Measurements from ENCODE around the gene CEP41.

CEP41 gene

DNA sequence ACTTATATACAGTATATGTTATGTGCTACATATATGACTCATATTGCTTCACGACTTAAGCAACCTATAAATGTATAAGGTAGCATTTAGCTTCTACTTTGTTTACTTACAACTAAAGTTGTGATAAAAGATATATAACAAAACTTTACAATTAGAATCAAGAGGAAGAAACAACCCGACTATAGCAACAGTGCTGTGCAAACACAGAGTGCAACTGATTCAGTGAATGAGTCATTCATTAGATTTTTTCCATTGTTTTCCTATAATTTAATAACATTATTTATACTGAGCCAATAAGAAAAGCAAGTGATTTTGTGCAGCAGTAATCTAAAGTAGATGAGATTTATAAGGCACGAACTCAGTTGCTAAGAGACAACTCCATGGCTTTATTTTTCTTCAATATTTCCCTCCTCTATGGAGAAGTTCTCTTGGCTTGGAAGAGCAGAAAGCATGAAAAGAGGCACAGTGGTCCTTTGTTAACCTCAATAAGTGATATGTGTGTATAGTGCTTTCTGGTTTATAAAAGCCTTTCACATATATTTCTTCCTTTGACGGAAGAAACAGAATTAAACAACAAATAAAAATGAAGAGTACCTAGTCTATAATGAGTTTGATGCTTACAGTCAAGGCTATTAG lies 19.8 kb downstream of the CEP41 start:
- ATAC-seq (replicated peaks) (no peak), DNase-seq (no peak)
- Mint-ChIP-seq H3K4me3 (no peak overlapping the region), H3K4me1 (peaks cover 0 to 3% of the 10 kb centered on the region in 2 donors), H3K27me3 (no peaks in the 10 kb centered on the region), H3K27ac (no peak overlapping the region), H3K9me3 (no peaks in the 10 kb centered on the region), H3K36me3 (peaks cover 2 to 19% of the 10 kb centered on the region in 2 donors)

DNA sequence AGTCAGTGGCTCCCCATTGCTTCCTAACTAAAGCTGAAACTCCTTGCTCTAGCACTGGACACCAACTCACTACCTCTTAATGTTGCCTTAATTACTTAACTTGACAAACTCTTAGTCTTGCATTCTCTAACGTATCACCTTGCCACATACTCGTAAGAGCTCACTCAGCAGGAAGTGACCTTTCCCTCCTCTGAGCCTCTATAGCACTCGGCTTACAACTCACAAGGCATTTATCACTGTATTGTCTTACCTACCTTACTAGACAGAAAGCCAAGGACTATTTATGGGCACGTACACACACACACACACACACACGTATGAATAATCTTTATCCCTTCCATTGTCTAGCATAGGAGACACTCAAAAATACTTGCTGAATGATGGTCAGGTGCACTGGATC lies 21.2 kb downstream of the CEP41 start:
- ATAC-seq (replicated peaks), result no peak
- no peak for DNase-seq
- no peaks in the 10 kb centered on the region for H3K27me3 Mint-ChIP-seq
- peaks cover 3 to 6% of the 10 kb centered on the region in 2 donors for H3K4me1 Mint-ChIP-seq
- no peaks in the 10 kb centered on the region for H3K9me3 Mint-ChIP-seq
- H3K27ac Mint-ChIP-seq, result no peak overlapping the region
- H3K36me3 Mint-ChIP-seq, result peaks cover 10 to 15% of the 10 kb centered on the region in 2 donors
- no peak overlapping the region for H3K4me3 Mint-ChIP-seq

DNA sequence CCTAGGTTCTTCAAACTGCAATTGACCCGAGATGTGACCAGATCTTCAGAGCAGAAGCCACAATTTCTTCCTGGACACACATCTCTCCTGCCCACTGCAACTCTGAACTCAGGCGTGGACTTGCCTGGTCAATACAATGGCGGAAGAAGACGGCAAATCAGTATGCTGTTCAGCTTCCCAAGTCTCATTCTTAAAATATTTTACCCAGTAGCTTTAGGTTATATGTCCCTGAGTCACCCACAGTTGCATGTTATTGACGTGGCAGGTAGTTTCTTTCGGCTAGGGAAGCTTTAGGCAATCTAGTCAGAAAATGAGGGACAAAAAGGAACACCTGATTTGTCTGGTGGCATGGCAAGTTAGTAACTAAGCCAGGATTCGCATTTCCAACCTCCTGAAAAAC lies 22.5 kb downstream of the CEP41 start:
- no peak overlapping the region for H3K27ac Mint-ChIP-seq
- H3K4me1 Mint-ChIP-seq, result peaks cover 3 to 6% of the 10 kb centered on the region in 2 donors
- no peaks in the 10 kb centered on the region for H3K9me3 Mint-ChIP-seq
- peaks cover 10 to 15% of the 10 kb centered on the region in 2 donors for H3K36me3 Mint-ChIP-seq
- no peak overlapping the region for H3K4me3 Mint-ChIP-seq
- DNase-seq (no peak), ATAC-seq (replicated peaks) (no peak)
- H3K27me3 Mint-ChIP-seq, result no peaks in the 10 kb centered on the region

DNA sequence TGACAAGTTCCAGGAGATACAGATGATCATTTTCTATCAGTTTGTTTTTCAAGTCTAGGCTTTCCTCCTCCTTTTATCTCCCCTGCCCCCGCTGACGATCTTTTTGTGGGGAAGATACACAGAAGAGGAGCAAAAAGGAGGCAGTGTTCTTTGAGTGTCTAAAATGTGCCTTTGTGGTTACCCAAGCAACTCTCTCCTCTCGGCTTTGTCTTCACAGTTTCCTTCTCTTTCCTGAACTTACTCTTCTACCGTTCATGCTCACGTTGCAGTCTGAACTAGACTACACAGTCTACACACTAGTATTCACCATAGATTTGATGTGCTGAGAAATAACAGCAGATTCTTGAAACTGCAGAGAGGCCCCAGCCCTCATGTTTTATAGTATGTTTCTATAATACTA lies 23.6 kb downstream of the CEP41 start:
- Mint-ChIP-seq H3K4me1 (peaks cover 3 to 6% of the 10 kb centered on the region in 2 donors), H3K27ac (no peak overlapping the region), H3K36me3 (peaks cover 10 to 15% of the 10 kb centered on the region in 2 donors), H3K27me3 (no peaks in the 10 kb centered on the region), H3K9me3 (no peaks in the 10 kb centered on the region), H3K4me3 (no peak overlapping the region)
- ATAC-seq (replicated peaks) (no peak), DNase-seq (no peak)

DNA sequence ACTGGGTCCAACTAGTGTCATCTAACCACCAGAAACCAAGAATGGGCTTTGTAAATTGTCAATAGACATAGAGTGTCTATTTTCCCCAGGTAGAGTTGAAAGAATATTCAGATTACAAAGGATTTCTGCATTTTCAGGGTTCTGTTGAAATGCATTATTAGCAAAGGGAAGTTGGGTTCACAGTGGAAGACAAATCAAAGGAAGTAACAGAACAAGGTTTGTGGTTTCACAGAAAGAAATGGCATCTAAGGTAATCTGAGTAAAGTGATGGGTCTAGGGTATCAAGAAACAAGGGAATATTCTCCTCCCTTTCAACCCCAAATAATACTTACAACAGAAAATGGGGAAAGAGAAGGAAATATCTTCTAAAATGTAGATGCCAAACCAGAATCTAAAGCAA lies 25.8 kb downstream of the CEP41 start:
- Mint-ChIP-seq H3K36me3 (peaks cover 8 to 13% of the 10 kb centered on the region in 2 donors), H3K27ac (no peak overlapping the region), H3K4me1 (peaks cover 3 to 6% of the 10 kb centered on the region in 2 donors), H3K27me3 (no peaks in the 10 kb centered on the region), H3K4me3 (no peak overlapping the region), H3K9me3 (no peaks in the 10 kb centered on the region)
- ATAC-seq (replicated peaks) (no peak), DNase-seq (no peak)

GRCh38 chr7:130413201-130413600 lies 27.6 kb downstream of the CEP41 start:
- DNase-seq (no peak), ATAC-seq (replicated peaks) (no peak)
- peaks cover 3 to 6% of the 10 kb centered on the region in 2 donors for H3K4me1 Mint-ChIP-seq
- no peak overlapping the region for H3K4me3 Mint-ChIP-seq
- H3K9me3 Mint-ChIP-seq, result no peaks in the 10 kb centered on the region
- H3K27me3 Mint-ChIP-seq, result no peaks in the 10 kb centered on the region
- H3K27ac Mint-ChIP-seq, result no peak overlapping the region
- H3K36me3 Mint-ChIP-seq, result peaks cover 9 to 12% of the 10 kb centered on the region in 2 donors

DNA sequence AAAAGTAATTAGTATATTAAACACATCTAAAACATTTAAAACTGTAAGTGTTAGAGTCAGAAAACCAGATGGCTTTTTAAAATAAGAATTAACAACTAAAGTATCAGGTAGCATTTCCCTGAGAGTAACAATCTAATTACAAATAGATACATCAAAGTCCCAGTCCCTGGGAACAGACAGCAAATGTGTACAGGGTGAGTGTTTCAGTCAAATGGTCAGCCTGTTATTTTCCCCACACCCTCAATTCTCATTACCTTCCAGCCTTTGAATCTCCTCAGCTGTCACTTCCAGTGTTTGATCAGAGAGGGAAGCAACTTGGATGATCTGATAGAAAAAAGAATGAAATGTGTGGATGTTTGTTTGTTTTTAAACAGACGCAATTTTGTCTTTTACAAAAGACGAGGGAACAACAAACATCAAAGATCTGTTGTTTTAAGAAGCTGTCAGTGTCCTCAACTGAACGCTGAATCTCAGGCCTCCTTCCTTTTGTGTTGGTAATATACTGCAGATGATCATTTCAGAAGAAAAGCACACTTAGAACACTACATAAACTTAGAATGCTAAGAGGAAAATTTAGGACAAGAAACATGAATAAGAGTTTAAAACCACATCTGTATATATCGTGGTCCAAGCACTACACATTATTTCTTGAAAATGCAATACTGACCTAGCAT lies 29.8 kb downstream of the CEP41 start:
- Mint-ChIP-seq H3K9me3 (no peaks in the 10 kb centered on the region), H3K27me3 (no peaks in the 10 kb centered on the region), H3K36me3 (peaks cover 8 to 9% of the 10 kb centered on the region in 2 donors), H3K27ac (no peak overlapping the region), H3K4me3 (no peak overlapping the region), H3K4me1 (peaks cover 0 to 6% of the 10 kb centered on the region in 2 donors)
- ATAC-seq (replicated peaks) (no peak), DNase-seq (no peak)

GRCh38 chr7:130409712-130410072 lies 31.1 kb downstream of the CEP41 start:
- Mint-ChIP-seq H3K4me3 (no peak overlapping the region), H3K36me3 (peaks cover 2 to 8% of the 10 kb centered on the region in 2 donors), H3K27ac (no peak overlapping the region), H3K9me3 (no peaks in the 10 kb centered on the region), H3K4me1 (peaks cover 0 to under 1% of the 10 kb centered on the region in 2 donors), H3K27me3 (no peaks in the 10 kb centered on the region)
- DNase-seq, result no peak
- no peak for ATAC-seq (replicated peaks)

GRCh38 chr7:130409067-130409711 lies 31.6 kb downstream of the CEP41 start:
- no peaks in the 10 kb centered on the region for H3K4me1 Mint-ChIP-seq
- no peaks in the 10 kb centered on the region for H3K9me3 Mint-ChIP-seq
- peaks cover 2 to 8% of the 10 kb centered on the region in 2 donors for H3K36me3 Mint-ChIP-seq
- no peak overlapping the region for H3K4me3 Mint-ChIP-seq
- no peak overlapping the region for H3K27ac Mint-ChIP-seq
- no peaks in the 10 kb centered on the region for H3K27me3 Mint-ChIP-seq
- DNase-seq (no peak), ATAC-seq (replicated peaks) (no peak)

GRCh38 chr7:130405003-130405402 lies 35.8 kb downstream of the CEP41 start:
- Mint-ChIP-seq H3K36me3 (peaks cover 8 to 21% of the 10 kb centered on the region in 2 donors), H3K4me3 (no peak overlapping the region)

DNA sequence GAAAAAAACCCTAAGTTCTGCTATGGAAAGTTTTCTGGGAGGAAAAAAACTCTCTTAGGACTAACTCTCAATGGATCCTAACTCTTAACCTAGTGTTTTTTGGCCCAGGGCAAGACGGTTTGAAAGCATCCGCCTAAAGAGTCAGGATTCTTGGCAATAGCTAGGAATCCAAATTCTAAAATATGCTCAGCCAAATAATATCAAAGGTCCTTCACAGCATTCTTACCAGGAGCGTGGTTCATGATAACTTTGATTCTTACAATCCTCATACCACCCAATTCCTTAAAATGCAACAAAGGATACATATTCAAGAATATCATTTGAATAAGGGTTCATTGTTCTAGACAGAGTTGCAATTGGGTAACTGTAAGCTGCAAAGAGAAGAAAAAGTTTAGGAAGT lies 39.2 kb downstream of the CEP41 start:
- no peak overlapping the region for H3K4me3 Mint-ChIP-seq
- H3K27ac Mint-ChIP-seq, result no peak overlapping the region
- ATAC-seq (replicated peaks) (no peak), DNase-seq (no peak)
- H3K9me3 Mint-ChIP-seq, result no peaks in the 10 kb centered on the region
- no peaks in the 10 kb centered on the region for H3K27me3 Mint-ChIP-seq
- no peaks in the 10 kb centered on the region for H3K4me1 Mint-ChIP-seq
- H3K36me3 Mint-ChIP-seq, result peaks cover 12 to 31% of the 10 kb centered on the region in 2 donors

More at GRCh38 chr7:130405003-130405402, 35.8 kb downstream of the CEP41 start:
- no peaks in the 10 kb centered on the region for H3K4me1 Mint-ChIP-seq
- no peaks in the 10 kb centered on the region for H3K27me3 Mint-ChIP-seq
- no peaks in the 10 kb centered on the region for H3K9me3 Mint-ChIP-seq
- ATAC-seq (replicated peaks), result no peak
- no peak for DNase-seq
- no peak overlapping the region for H3K27ac Mint-ChIP-seq

GRCh38 chr7:130401101-130401500 lies 39.7 kb downstream of the CEP41 start:
- ATAC-seq (replicated peaks), result no peak
- H3K9me3 Mint-ChIP-seq, result no peaks in the 10 kb centered on the region
- no peaks in the 10 kb centered on the region for H3K27me3 Mint-ChIP-seq
- no peak overlapping the region for H3K27ac Mint-ChIP-seq
- H3K4me3 Mint-ChIP-seq, result no peak overlapping the region
- no peak for DNase-seq
- no peaks in the 10 kb centered on the region for H3K4me1 Mint-ChIP-seq
- peaks cover 12 to 31% of the 10 kb centered on the region in 2 donors for H3K36me3 Mint-ChIP-seq

DNA sequence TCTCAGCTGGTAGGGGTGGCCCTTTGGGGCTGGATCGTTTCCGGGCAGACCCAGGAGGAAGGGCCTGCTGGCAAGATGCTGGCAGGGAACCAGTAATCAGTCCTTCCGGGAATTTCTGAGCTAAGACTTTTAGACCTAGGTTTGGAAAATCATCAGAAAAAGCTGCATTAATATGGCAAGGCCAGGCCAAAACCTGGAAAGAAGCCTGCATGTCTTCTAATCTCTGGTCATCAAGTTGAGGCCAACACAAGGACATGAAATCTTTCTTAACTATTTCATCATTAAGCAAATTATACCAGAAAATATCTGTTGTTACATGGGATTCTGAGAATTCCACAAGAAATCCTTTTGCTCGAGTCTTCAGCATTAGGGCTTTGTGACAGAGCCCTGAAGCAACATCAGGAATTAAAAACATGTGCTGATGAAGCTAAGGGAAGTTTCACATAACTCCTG lies 40.7 kb downstream of the CEP41 start:
- DNase-seq, result no peak
- no peaks in the 10 kb centered on the region for H3K27me3 Mint-ChIP-seq

GRCh38 chr7:130398526-130399090 lies 42.2 kb downstream of the CEP41 start:
- Mint-ChIP-seq H3K36me3 (peaks cover 12 to 27% of the 10 kb centered on the region in 2 donors), H3K4me1 (peaks cover 6 to 11% of the 10 kb centered on the region in 2 donors), H3K27ac (no peak overlapping the region), H3K9me3 (no peaks in the 10 kb centered on the region), H3K27me3 (no peaks in the 10 kb centered on the region), H3K4me3 (no peak overlapping the region)
- DNase-seq (no peak), ATAC-seq (replicated peaks) (no peak)

More for the DNA sequence above, 40.7 kb downstream of the CEP41 start:
- Mint-ChIP-seq H3K4me3 (no peak overlapping the region), H3K36me3 (peaks cover 12 to 31% of the 10 kb centered on the region in 2 donors), H3K4me1 (no peaks in the 10 kb centered on the region), H3K9me3 (no peaks in the 10 kb centered on the region), H3K27ac (no peak overlapping the region)
- ATAC-seq (replicated peaks), result no peak
